GM23338 (cell line): ENCODE results near the gene MAP2K2. TPM values are rescaled to one million over a fixed set of nuclear protein-coding genes. Genes with fewer than 3 reads are reported as not detected.

Source experiments
- JUNB ChIP-seq: IDR thresholded peaks from one replicate; pipeline ENCODE4 v1.6.1; 2016; ENCODE audit warnings: antibody characterized with exemption; ENCODE audit not compliant: unreplicated experiment
- NANOG ChIP-seq: IDR thresholded peaks from 2 replicates; pipeline ENCODE4 v1.6.1; 2016; ENCODE audit warnings: antibody characterized with exemption, borderline replicate concordance
- ZNF331 ChIP-seq: fragments of 250-450 bp; sonication (Bioruptor Pico); IDR thresholded peaks from 2 replicates; pipeline ENCODE4 v1.5.0; 2020; ENCODE audit warnings: low read depth, mild to moderate bottlenecking, moderate library complexity
- polyA plus RNA-seq: library from polyadenylated mRNA; unstranded; fragments of >200 nt; fragmentation: Nextera tagmentation; extraction: Ambion mirVana; gene quantifications from 2 replicates; pipeline ENCODE4 v1.2.1, GENCODE V29; 2016
- total RNA-seq: library from RNA; depleted of rRNA; stranded (reverse); fragments of >200 nt; shearing (Covaris generic); gene quantifications from 2 replicates; pipeline ENCODE4 v1.2.3, GENCODE V29; 2014
- TF ChIP-seq, protein P1 (sequence below): fragments of 250-450 bp; sonication (Bioruptor Pico); IDR thresholded peaks from 2 replicates; pipeline ENCODE4 v1.5.0; 2020; ENCODE audit warnings: mild to moderate bottlenecking, moderate library complexity
- TF ChIP-seq, protein P2 (sequence below): IDR thresholded peaks from one replicate; pipeline ENCODE4 v1.6.1; 2018; ENCODE audit warnings: antibody characterized with exemption; ENCODE audit not compliant: unreplicated experiment

Gene MAP2K2
- total and polyA plus RNA-seq, 2 experiments from 2014 or later, result 99.7 to 151 TPM

DNA sequence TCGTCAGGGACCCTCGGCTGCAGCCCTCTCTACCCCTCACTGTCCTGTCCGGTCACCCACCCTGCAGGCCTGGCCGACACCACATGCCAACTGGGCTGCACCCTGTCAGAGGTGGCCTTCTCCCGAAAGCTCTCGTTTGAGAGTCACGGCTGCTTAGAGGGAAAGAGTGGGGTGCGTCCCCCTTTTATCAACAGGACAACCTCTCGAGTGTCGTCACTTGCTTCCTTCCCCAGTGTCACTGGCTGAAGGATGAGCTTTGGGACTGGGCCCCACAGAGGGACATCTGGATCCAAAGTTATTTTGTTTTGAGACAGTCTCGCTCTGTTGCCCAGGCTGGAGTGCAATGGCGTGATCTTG is 28.5 kb downstream of the MAP2K2 start (continued):
- TF ChIP-seq, protein P1, sequence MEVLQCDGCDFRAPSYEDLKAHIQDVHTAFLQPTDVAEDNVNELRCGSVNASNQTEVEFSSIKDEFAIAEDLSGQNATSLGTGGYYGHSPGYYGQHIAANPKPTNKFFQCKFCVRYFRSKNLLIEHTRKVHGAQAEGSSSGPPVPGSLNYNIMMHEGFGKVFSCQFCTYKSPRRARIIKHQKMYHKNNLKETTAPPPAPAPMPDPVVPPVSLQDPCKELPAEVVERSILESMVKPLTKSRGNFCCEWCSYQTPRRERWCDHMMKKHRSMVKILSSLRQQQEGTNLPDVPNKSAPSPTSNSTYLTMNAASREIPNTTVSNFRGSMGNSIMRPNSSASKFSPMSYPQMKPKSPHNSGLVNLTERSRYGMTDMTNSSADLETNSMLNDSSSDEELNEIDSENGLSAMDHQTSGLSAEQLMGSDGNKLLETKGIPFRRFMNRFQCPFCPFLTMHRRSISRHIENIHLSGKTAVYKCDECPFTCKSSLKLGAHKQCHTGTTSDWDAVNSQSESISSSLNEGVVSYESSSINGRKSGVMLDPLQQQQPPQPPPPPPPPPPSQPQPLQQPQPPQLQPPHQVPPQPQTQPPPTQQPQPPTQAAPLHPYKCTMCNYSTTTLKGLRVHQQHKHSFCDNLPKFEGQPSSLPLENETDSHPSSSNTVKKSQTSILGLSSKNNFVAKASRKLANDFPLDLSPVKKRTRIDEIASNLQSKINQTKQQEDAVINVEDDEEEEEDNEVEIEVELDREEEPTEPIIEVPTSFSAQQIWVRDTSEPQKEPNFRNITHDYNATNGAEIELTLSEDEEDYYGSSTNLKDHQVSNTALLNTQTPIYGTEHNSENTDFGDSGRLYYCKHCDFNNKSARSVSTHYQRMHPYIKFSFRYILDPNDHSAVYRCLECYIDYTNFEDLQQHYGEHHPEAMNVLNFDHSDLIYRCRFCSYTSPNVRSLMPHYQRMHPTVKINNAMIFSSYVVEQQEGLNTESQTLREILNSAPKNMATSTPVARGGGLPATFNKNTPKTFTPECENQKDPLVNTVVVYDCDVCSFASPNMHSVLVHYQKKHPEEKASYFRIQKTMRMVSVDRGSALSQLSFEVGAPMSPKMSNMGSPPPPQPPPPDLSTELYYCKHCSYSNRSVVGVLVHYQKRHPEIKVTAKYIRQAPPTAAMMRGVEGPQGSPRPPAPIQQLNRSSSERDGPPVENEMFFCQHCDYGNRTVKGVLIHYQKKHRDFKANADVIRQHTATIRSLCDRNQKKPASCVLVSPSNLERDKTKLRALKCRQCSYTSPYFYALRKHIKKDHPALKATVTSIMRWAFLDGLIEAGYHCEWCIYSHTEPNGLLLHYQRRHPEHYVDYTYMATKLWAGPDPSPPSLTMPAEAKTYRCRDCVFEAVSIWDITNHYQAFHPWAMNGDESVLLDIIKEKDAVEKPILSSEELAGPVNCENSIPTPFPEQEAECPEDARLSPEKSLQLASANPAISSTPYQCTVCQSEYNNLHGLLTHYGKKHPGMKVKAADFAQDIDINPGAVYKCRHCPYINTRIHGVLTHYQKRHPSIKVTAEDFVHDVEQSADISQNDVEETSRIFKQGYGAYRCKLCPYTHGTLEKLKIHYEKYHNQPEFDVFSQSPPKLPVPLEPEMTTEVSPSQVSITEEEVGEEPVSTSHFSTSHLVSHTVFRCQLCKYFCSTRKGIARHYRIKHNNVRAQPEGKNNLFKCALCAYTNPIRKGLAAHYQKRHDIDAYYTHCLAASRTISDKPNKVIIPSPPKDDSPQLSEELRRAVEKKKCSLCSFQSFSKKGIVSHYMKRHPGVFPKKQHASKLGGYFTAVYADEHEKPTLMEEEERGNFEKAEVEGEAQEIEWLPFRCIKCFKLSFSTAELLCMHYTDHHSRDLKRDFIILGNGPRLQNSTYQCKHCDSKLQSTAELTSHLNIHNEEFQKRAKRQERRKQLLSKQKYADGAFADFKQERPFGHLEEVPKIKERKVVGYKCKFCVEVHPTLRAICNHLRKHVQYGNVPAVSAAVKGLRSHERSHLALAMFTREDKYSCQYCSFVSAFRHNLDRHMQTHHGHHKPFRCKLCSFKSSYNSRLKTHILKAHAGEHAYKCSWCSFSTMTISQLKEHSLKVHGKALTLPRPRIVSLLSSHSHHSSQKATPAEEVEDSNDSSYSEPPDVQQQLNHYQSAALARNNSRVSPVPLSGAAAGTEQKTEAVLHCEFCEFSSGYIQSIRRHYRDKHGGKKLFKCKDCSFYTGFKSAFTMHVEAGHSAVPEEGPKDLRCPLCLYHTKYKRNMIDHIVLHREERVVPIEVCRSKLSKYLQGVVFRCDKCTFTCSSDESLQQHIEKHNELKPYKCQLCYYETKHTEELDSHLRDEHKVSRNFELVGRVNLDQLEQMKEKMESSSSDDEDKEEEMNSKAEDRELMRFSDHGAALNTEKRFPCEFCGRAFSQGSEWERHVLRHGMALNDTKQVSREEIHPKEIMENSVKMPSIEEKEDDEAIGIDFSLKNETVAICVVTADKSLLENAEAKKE (CRISPR knock-in tag), result no peak
- TF ChIP-seq NANOG (no peak), JUNB (no peak), ZNF331 (CRISPR knock-in tag) (no peak)
- TF ChIP-seq, protein P2, sequence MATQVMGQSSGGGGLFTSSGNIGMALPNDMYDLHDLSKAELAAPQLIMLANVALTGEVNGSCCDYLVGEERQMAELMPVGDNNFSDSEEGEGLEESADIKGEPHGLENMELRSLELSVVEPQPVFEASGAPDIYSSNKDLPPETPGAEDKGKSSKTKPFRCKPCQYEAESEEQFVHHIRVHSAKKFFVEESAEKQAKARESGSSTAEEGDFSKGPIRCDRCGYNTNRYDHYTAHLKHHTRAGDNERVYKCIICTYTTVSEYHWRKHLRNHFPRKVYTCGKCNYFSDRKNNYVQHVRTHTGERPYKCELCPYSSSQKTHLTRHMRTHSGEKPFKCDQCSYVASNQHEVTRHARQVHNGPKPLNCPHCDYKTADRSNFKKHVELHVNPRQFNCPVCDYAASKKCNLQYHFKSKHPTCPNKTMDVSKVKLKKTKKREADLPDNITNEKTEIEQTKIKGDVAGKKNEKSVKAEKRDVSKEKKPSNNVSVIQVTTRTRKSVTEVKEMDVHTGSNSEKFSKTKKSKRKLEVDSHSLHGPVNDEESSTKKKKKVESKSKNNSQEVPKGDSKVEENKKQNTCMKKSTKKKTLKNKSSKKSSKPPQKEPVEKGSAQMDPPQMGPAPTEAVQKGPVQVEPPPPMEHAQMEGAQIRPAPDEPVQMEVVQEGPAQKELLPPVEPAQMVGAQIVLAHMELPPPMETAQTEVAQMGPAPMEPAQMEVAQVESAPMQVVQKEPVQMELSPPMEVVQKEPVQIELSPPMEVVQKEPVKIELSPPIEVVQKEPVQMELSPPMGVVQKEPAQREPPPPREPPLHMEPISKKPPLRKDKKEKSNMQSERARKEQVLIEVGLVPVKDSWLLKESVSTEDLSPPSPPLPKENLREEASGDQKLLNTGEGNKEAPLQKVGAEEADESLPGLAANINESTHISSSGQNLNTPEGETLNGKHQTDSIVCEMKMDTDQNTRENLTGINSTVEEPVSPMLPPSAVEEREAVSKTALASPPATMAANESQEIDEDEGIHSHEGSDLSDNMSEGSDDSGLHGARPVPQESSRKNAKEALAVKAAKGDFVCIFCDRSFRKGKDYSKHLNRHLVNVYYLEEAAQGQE, result no peak
